Neural cell (in vitro differentiated cells): Measurements from ENCODE around the gene CFAP61.

ENCODE experiments used
- CTCF ChIP-seq: fragments of 450-650 bp; IDR thresholded peaks from 2 replicates; pipeline ENCODE4 v1.5.1; 2014; ENCODE audit warnings: antibody characterized with exemption, mild to moderate bottlenecking, moderate library complexity; ENCODE audit not compliant: poor library complexity, severe bottlenecking
- EP300 ChIP-seq: fragments of 450-650 bp; conservative IDR thresholded peaks from 2 replicates; pipeline ENCODE4 v1.6.1; 2014; ENCODE audit warnings: antibody characterized with exemption, mild to moderate bottlenecking, moderate library complexity; ENCODE audit not compliant: poor library complexity, severe bottlenecking
- EZH2 ChIP-seq: fragments of 200-600, 300-800 bp; shearing (Covaris generic), sonication (generic); IDR thresholded peaks from 2 replicates; pipeline ENCODE4 v1.6.1; 2014; ENCODE audit warnings: antibody characterized with exemption, low read length, borderline replicate concordance, mild to moderate bottlenecking; ENCODE audit not compliant: insufficient read depth, poor library complexity, severe bottlenecking
- MXI1 ChIP-seq: fragments of 450-650 bp; conservative IDR thresholded peaks from 2 replicates; pipeline ENCODE4 v1.6.1; 2014; ENCODE audit warnings: antibody characterized with exemption, mild to moderate bottlenecking; ENCODE audit not compliant: poor library complexity, severe bottlenecking
- RAD21 ChIP-seq: fragments of 450-650 bp; conservative IDR thresholded peaks from 2 replicates; pipeline ENCODE4 v1.6.1; 2014; ENCODE audit warnings: antibody characterized with exemption, mild to moderate bottlenecking, moderate library complexity
- REST ChIP-seq: IDR thresholded peaks from 2 replicates; pipeline ENCODE4 v1.6.1; 2012; ENCODE audit warnings: borderline replicate concordance
- SMC3 ChIP-seq: fragments of 450-650 bp; conservative IDR thresholded peaks from 2 replicates; pipeline ENCODE4 v1.6.1; 2014; ENCODE audit warnings: antibody characterized with exemption, mild to moderate bottlenecking, moderate library complexity; ENCODE audit not compliant: poor library complexity
- TAF1 ChIP-seq: IDR thresholded peaks from 2 replicates; pipeline ENCODE4 v1.6.1; 2012; ENCODE audit warnings: low read depth

GRCh38 chr20:20344476-20344875 is 292.1 kb downstream of the CFAP61 start:
- TF ChIP-seq TAF1 (no peak), EZH2 (no peak), SMC3 (no peak), CTCF (no peak), EP300 (no peak), RAD21 (no peak), MXI1 (no peak), REST (no peak)
